Pancreas (tissue), 10 donors: ENCODE measurements around the gene DMRTB1. TPM values are rescaled to one million over a fixed set of nuclear protein-coding genes. Genes with fewer than 3 reads are reported as not detected.

Source experiments
- ATAC-seq, 4 donors: fragments of 200-7000 bp; cut with Tn5 transposase; one replicate each; pipeline versions ENCODE4 v1.8.0 to v1.9.1; 2020; ENCODE audit warnings: mild to moderate bottlenecking in 4 of 4, moderate library complexity in 4 of 4
- DNase-seq, 6 donors: peaks; one replicate each; pipeline ENCODE4 v3.0.0-alpha.2; 2020
- FAIRE-seq: peaks from 2 replicates; lab custom pipeline; 2012; peaks lifted over from hg19 to GRCh38; lab: Jason Lieb, UNC
- H3K27ac ChIP-seq, 4 donors: fragments of 200-600 bp; sonication (generic); 1 replicate in 3 of 4; 2 replicates in 1 of 4; pipeline versions ENCODE4 v1.5.0 to v1.8.0; 2020
- H3K27me3 ChIP-seq, 4 donors: fragments of 200-600 bp; one replicate each; pipeline ENCODE4 v1.8.0; 2021
- H3K36me3 ChIP-seq, 3 donors: fragments of 200-600 bp; sonication (generic) in 1 of 3; one replicate each; pipeline versions ENCODE4 v1.5.0 to v1.8.0; 2020 to 2021
- H3K4me1 ChIP-seq, 3 donors: fragments of 200-600 bp; one replicate each; pipeline ENCODE4 v1.8.0; 2021
- H3K4me3 ChIP-seq, 4 donors: fragments of 200-600 bp; sonication (generic) in 2 of 4; one replicate each; pipeline versions ENCODE4 v1.5.0 to v1.8.0; 2020 to 2021
- H3K9me3 ChIP-seq, 4 donors: fragments of 200-600 bp; one replicate each; pipeline ENCODE4 v1.8.0; 2021
- CTCF ChIP-seq, 4 donors: fragments of 200-600 bp; sonication (generic) in 3 of 4; IDR thresholded peaks; one replicate each; pipeline versions ENCODE4 v1.5.0 to v1.8.0; 2021; ENCODE audit warnings: antibody characterized with exemption in 4 of 4
- WGBS, 2 donors: extraction: QIAGEN DNeasy Blood & Tissue Kit; methylation state at CpG; one replicate each; pipeline ENCODE4 v1.1.7; 2013; 5-methylcytosine and 5-hydroxymethylcytosine counted together
- intact Hi-C, 3 donors: fragments of 100-400 bp; cut with DNase I; formaldehyde crosslinking; loops; one replicate each; pipeline versions ENCODE4 v1.11.1 to v1.14.2; 2022
- polyA plus RNA-seq, 2 donors: library from polyadenylated mRNA; stranded (reverse); fragments of 200-250 nt; gene quantifications; one replicate each; pipeline ENCODE4 v1.2.3, GENCODE V29; 2013
- total RNA-seq, 6 donors: library from RNA; stranded (reverse); fragmentation: NEBNext Ultra II Directional in 4 of 6; extraction: Animal tissue kit (Norgen Biotek cat#: 25700) in 4 of 6; gene quantifications; one replicate each; pipeline versions ENCODE4 v1.2.1 to v1.2.4, GENCODE V29; 2021 to 2023
- donor health status: healthy with polysubstance abuse.
- donor health status: DM: no; HTN: no; CAD: no; lungs with moderate emphysema.
- donor health status: DM: no; HTN: no; CAD: no.
- donor health status: control.
- donor health status: control.
- donor health status: Bipolar disorder and iron deficiency.
- donor health status: DM: yes; HTN: yes; CAD: no.
- donor health status: DM: no; HTN: no; CAD: no.
- donor health status: DM: no; HTN: no; CAD: no.
- donor health status: DM: yes; HTN: yes; CAD: no.

The DMRTB1 gene
- total and polyA plus RNA-seq, 8 donors = not detected

- no peak for DNase-seq
- H3K9me3 ChIP-seq = no peaks in the 10 kb centered on the region
- H3K4me1 ChIP-seq = no peaks in the 10 kb centered on the region
- no peak overlapping the region for H3K27ac ChIP-seq
- intact Hi-C loops = no loop called here
- no peak for FAIRE-seq
- no peaks in the 10 kb centered on the region for H3K27me3 ChIP-seq
- no peak for ATAC-seq
- no peak overlapping the region for H3K4me3 ChIP-seq
- no peaks in the 10 kb centered on the region for H3K36me3 ChIP-seq
- WGBS, 2 donors = 85 to 94% methylated on average over 8 of the region's 8 CpGs
- no peak for TF ChIP-seq CTCF (IDR thresholded peaks at IDR 0.05)
Observed at GRCh38 chr1:53495633-53496345, 36.6 kb downstream of the DMRTB1 start.

- 55 to 66% methylated on average over 9 of the region's 9 CpGs for WGBS, 2 donors
- no peak overlapping the region for H3K4me3 ChIP-seq
- no peak for ATAC-seq
- H3K4me1 ChIP-seq = no peaks in the 10 kb centered on the region
- H3K27me3 ChIP-seq = no peaks in the 10 kb centered on the region
- FAIRE-seq = no peak
- no peak for TF ChIP-seq CTCF (IDR thresholded peaks at IDR 0.05)
- no peak overlapping the region for H3K27ac ChIP-seq
- intact Hi-C loops = no loop called here
- no peaks in the 10 kb centered on the region for H3K36me3 ChIP-seq
- no peaks in the 10 kb centered on the region for H3K9me3 ChIP-seq
- DNase-seq = peak in 1 of 6 donors; percentile 41
Observed at GRCh38 chr1:53498555-53499131, 39.4 kb downstream of the DMRTB1 start.

DNA sequence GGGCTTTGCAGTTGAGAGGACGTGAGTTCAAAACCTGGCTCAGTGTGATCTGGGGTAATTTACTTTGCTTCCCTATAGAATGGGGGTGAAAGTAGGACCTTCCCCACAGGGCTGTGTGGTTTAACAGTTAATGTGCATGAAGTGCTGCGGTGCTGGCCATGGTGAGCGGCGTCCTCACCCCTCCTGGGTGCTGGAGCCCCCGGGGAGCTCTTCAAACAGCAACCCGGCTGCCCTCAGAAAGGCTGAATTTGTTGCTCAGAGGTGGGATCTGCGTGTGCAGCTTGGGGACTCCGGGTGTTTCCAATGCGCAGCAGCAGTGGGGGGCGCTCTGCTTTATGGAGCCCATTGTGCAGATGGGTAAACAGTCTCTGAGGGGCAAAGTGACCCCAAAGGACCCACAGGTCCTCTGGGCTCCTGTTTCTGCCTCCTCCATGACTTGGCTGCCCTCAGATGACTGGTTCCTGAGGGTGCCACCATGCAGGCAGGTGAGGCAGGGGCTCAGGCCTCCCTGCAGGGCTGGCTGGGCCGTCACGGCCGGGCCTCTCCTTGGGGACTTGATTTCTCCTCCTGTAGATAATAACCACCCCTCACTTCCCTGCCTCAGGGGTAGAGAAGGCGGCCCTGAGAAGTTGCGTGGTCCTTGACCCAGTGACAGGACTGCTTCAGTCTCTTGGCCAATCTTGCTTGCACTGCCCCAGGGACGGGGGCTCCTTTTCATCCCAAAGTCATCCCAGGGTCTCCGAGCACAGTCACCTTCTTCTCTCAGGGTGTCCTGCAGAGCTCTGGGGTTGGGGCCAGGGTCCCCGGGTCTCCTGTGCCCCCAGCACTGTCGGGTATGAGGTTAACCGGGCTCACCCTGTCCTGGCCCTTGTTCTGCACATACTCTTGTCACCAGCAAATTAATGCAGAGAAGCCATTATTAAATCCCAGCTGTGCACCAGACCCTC, 40.3 kb downstream of the DMRTB1 start:
- DNase-seq = peak in 1 of 6 donors; percentile 35
- no peak for FAIRE-seq
- Histone ChIP-seq H3K9me3 (no peaks in the 10 kb centered on the region), H3K27ac (no peak overlapping the region), H3K4me1 (no peaks in the 10 kb centered on the region), H3K27me3 (no peaks in the 10 kb centered on the region), H3K4me3 (no peak overlapping the region), H3K36me3 (no peaks in the 10 kb centered on the region)
- WGBS, 2 donors = 65 to 78% methylated on average over 18 to 20 of the region's 20 CpGs
- ATAC-seq = no peak
- TF ChIP-seq CTCF (IDR thresholded peaks at IDR 0.05) = no peak
- intact Hi-C loops = no loop called here

- ATAC-seq (no peak), FAIRE-seq (no peak), DNase-seq (peak in 1 of 6 donors; percentile 46)
- no peaks in the 10 kb centered on the region for H3K4me1 ChIP-seq
- H3K4me3 ChIP-seq = no peak overlapping the region
- no peaks in the 10 kb centered on the region for H3K27me3 ChIP-seq
- H3K27ac ChIP-seq = no peak overlapping the region
- WGBS, 2 donors = 70 to 78% methylated on average over 34 of the region's 34 CpGs
- no peaks in the 10 kb centered on the region for H3K36me3 ChIP-seq
- H3K9me3 ChIP-seq = no peaks in the 10 kb centered on the region
- no peak for TF ChIP-seq CTCF (IDR thresholded peaks at IDR 0.05)
- intact Hi-C loops = no loop called here
Observed at GRCh38 chr1:53500204-53501064, 41.2 kb downstream of the DMRTB1 start.
